Stimulated activated CD8-positive, alpha-beta memory T cell treated with anti-CD3 and anti-CD28 coated beads, Interleukin-15, amount 100 ng/mL, for 48 hours (primary cell): ENCODE measurements around the gene NMNAT2.
"Not testable (repeated sequence)": the region's sequence is repeated elsewhere in the genome, so short reads cannot be mapped to it uniquely, and the experiment has no call there.

Experiments used
- DNase-seq, 2 donors: peaks; one replicate each; pipeline ENCODE4 v3.0.0-alpha.2; 2020; ENCODE audit warnings: low read depth in 2 of 2

NMNAT2 gene

GRCh38 chr1:183285746-183286145 lies 132.4 kb downstream of the NMNAT2 start:
- no peak for DNase-seq

- no peak for DNase-seq
These were observed 132.9 kb downstream of the NMNAT2 start for GRCh38 chr1:183285256-183285655.

- DNase-seq = no peak
These were observed 134.1 kb downstream of the NMNAT2 start for GRCh38 chr1:183284086-183284485.

DNA sequence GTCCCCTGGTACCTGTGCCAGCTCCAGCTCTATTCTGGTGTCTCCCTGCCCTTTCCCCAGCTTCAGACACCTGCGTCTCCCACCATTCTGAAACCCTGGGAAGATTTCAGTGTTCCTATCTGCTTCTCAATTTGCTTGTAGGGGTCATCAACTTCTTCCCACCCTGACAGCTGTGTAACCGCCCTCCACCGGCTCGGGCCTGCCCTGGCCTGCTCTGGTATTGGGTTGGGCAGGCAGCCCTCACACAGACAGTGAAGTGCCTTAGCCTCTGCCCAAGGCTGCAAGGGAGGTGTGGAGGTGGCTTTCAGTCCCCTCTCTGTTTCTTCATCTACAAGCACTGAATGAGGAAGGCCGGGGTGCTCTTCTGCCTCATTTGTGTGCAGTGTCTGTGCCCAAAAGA lies 134.9 kb downstream of the NMNAT2 start:
- no peak for DNase-seq

DNA sequence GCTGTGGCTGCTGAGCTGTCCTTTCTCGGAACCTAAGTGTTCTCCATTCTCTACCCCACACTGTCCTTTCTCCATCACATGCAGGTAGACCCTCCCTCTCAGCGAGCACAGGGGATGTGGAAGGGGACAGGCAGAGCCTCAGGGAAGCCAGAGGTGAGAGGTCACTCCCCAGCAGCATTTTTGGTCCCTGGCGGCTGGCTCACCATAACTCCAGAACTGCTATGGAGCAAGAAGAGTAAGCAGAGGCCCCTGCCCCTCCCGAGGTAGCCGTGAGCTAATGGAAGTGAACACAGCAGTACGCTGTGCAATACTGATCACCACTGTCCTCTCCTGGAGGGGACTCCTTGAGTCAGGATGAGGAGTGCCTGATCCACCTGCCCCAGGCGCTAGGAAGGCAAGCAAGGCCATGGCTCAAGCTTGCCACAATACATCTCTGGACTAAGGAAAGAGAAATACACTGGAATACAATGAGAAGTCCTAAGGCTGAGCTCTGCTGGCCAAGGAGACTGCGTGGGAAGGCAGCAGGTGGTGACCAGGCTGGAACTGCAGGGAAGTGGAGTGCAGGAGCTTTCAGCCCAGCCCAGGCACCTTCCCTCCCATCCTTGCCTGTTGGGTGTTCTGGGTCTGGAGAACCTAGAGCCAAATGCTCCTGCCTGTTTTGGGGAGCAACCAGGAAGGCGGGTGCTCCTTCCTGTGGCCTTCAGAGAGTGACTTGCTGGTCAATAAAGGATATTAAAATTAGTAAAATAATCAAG lies 135.9 kb downstream of the NMNAT2 start:
- DNase-seq = no peak

DNA sequence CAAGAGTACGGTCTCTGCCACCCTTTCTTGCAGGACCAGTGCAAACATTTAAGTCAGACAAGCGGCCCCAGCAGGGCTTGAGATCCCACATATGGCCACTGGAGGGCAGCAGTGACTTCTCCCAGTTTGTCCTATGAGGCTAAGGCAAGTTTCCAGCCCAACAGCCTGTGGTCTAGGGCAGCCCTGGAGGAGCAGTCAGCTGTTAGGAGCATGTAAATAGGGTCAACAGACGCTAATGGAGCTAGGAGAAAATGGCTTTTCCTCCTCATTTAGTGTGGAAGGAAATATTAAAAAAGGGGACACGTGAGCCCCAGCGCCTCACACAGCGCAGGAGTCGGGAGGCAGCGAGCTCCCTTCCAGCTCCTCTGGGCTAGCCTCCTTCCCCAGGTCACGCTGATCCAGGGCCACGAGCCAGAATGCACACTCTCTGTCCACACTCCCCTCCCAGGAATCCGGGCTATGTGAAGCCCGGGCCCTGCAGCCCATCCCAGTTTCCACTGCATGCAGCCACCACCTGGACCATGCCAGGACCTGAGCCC lies 136.6 kb downstream of the NMNAT2 start:
- peak; percentile 41 to 54 for DNase-seq

- no peak for DNase-seq
These were observed 137.1 kb downstream of the NMNAT2 start for GRCh38 chr1:183281039-183281438.

DNA sequence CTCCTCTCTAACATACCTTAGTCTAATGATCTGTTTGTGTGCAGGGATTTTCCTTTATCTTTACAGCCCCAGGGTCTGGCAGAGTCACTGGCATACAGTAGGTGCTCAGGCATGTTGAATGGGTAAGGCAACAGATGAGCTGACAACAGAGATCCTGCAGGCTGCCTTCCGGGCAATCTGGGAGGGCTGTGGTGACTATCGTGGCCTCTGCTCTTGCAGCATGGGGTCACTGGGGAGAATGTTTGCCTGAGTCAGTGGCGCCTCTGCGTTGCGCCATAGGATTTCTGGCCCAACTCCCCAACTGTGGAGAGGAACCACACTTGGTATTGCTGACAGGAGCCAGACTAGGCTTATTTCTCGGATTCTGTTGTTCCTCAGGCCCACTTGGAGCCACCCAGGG lies 138.3 kb downstream of the NMNAT2 start:
- no peak for DNase-seq

- DNase-seq = no peak
These were observed 139.2 kb downstream of the NMNAT2 start for GRCh38 chr1:183278739-183279591.

GRCh38 chr1:183277821-183278738 lies 140.1 kb downstream of the NMNAT2 start:
- no peak for DNase-seq

DNA sequence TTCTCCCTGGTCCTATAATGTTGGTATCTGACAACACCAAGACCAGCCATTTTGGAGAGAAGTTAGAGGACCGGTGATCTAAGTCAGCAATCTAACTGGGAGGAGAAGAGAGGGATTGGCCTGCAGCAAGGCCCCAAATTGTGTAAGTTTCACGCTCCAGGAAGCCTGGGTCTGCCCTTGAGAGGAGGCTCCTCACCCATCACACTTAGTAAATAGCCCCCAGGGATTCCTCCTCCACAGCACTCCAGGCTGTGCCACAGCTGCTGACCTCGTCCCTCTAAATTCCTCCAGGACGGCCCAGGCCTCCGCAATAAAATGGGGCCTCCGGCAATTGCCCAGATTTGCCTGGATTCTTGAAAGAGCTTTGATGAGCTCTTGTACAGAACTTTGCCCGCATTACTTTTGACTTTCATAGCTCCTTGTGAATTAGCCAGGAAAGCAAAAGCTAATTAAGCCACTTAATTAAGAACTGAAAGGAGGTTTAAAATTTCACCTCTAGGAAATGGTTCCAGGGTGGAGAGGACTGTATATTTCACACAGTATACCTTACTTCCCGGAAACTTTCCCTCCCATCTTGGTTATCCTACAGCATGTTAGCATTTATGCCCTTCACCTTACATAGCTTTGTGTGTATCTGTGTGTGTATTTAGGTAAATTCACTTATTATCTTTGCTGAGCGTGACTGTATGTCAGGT lies 141.6 kb downstream of the NMNAT2 start:
- no peak for DNase-seq

DNA sequence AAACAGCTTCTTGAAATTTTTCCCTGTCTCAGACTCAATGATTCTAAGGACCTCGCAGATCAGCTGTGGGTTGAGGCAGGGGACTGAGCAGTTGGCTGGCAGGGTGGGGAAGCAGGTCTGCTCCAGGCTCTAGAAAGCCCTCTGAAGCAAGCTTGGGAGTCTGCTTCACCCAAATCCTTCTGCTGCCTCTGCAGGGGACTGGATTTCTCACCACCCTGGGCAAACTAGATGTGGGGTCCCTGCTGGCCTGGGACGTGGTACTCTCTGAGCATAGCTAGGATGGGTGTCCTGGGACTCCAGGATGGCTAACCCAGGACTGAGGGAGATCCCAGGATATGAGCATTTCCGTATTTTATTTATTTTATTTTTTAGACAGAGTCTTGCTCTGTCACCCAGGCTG lies 142.9 kb downstream of the NMNAT2 start:
- DNase-seq = no peak

- DNase-seq = no peak
These were observed 143.3 kb downstream of the NMNAT2 start for GRCh38 chr1:183274836-183275235.

- not testable (repeated sequence) for DNase-seq
These were observed 144.2 kb downstream of the NMNAT2 start for GRCh38 chr1:183273984-183274383.

- no peak for DNase-seq
These were observed 144.9 kb downstream of the NMNAT2 start for GRCh38 chr1:183273300-183273699.

DNA sequence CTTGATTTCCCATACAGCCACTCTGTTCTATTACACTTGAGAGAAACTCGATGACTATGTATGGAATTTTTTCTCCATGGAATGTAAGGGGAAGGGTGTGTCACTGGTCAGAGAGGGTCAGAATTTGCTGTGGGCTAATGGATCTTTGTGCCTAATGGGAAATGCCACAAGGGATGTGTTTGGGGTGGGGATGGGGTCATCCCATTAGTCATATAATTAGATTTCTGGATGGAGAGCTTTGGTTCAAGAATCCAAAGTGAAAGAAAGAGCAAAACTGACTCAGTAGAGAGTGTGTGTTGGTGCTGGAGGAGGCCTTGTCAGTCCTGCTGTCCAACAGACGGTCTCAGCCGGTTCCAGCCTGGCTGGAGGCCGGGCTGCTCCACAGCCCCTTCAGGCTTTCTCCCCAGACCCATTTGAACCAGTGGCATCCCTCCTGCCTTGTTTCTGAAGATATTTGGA lies 145.8 kb downstream of the NMNAT2 start:
- no peak for DNase-seq

DNA sequence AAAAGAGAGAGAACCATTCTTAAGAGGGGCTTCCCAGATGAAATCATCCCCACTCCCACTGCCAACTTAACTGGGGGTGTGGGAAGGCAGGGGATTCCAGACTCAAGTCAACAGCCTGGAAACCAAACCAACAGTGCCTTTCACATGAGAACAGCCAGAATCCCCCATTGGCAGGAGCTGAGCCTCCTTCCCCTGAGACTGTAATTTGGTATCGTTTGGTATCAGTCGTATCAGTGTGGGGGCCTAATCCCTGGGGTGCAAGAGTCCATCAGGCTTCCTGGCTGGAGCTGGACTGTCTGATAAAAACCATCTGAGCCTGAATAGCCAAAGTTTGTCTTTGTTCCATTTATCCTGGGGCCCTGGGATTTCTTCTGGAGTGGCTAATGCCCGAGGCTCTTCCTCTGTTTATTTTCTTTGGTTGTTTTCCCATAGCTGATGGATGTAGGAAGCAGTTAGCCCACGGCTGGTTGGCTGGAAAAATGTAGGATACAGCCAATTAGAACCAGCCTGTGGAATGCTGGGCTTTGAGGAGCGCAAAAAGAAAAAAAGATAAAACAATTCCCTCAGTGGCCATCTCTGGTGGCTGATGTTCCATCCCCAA lies 147.5 kb downstream of the NMNAT2 start:
- DNase-seq = no peak

GRCh38 chr1:183267646-183268431 lies 150.3 kb downstream of the NMNAT2 start:
- no peak for DNase-seq

DNA sequence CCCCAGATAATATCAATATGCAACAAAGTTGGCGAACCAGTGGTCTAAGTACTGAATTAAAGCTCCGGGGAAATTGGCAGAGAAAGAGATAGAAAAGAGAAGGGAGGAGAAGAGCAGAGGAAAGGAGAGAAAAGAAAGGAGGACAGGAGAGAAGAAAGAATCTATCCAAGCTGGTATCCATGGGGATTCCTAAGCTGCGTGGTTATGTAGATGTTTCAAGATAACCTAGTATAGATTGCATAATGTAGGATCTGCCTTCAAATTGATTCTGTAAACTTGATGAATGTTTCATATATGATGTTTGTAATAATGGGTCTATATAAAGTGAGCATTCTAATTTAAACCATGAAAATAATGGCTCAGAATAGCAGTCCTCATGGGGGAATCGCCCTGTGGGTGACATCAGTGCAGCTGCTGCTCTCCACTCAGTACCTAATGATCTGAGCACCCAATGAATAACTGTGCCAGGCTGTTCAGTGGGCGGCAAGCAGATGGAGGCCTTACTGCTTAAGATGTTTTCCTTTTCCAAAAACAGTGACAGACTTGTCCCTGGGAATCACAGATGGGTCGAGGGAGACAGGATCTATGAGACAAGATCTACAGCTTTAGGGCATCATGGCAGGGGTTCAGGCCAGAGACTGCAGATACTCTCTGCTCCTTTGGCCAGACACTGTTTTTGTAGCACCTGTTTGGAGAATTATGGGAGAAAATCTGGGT lies 154.1 kb downstream of the NMNAT2 start:
- DNase-seq = no peak
